HEK293 (cell line): ENCODE measurements around the gene BAG5.
A peak's percentile ranks its signal among the peaks of the same experiment; 100 is the strongest.

Experiments used
- CTCF ChIA-PET: fragments of 350-600 bp; formaldehyde crosslinking; extraction: SDS; loops from one replicate; lab custom pipeline; 2021; ENCODE audit warnings: antibody characterized with exemption; lab: Yijun Ruan, JAX
- POLR2A ChIA-PET: fragments of 300-600 bp; formaldehyde crosslinking; extraction: SDS; loops from one replicate; lab custom pipeline; 2020; ENCODE audit warnings: antibody characterized with exemption, inconsistent platforms; lab: Yijun Ruan, JAX
- H3K27ac ChIP-seq: fragments of 200-500 bp; sonication (Bioruptor generic); 2 replicates; pipeline ENCODE4 v1.5.1; 2014; ENCODE audit warnings: low read depth, low read length, control low read depth, inconsistent platforms; ENCODE audit errors: extremely low read depth
- H3K36me3 ChIP-seq, 2 experiments: fragments of 200-500 bp in 1 of 2; sonication (Bioruptor generic) in 1 of 2; 1 replicate in 1 of 2; 2 replicates in 1 of 2; pipeline ENCODE4 v1.5.1; 2014 to 2017; ENCODE audit warnings: inconsistent platforms in 2 of 2, low read length in 2 of 2; ENCODE audit not compliant: control insufficient read depth in 2 of 2, insufficient read depth in 1 of 2
- H3K4me1 ChIP-seq: fragments of 200-500 bp; sonication (Bioruptor generic); 2 replicates; pipeline ENCODE4 v1.5.1; 2014; ENCODE audit warnings: mild to moderate bottlenecking, low read length, inconsistent platforms; ENCODE audit not compliant: control insufficient read depth, insufficient read depth
- H3K4me3 ChIP-seq: 2 replicates; pipeline ENCODE4 v1.5.1; 2011; ENCODE audit warnings: low read depth, mild to moderate bottlenecking, control low read depth, low read length, moderate library complexity
- H3K9me3 ChIP-seq: fragments of 200-500 bp; sonication (Bioruptor generic); 2 replicates; pipeline ENCODE4 v1.5.1; 2014; ENCODE audit warnings: low read depth, low read length, inconsistent platforms; ENCODE audit not compliant: control insufficient read depth, insufficient read depth
- GLIS1 ChIP-seq: fragments of 450-650 bp; formaldehyde crosslinking; IDR thresholded peaks from 2 replicates; pipeline ENCODE4 v1.5.1; 2016; ENCODE audit warnings: missing biosample characterization, missing genetic modification characterization
- GLIS2 ChIP-seq: fragments of 450-650 bp; formaldehyde crosslinking; IDR thresholded peaks from 2 replicates; pipeline ENCODE4 v1.5.1; 2016; ENCODE audit warnings: missing biosample characterization, missing genetic modification characterization
- HOXA7 ChIP-seq: sonication (generic); formaldehyde crosslinking; IDR thresholded peaks from 2 replicates; pipeline ENCODE4 v1.8.1; 2022; ENCODE audit warnings: missing genetic modification reagents, borderline replicate concordance
- KLF8 ChIP-seq: fragments of 450-650 bp; formaldehyde crosslinking; IDR thresholded peaks from 2 replicates; pipeline ENCODE4 v1.5.1; 2016; ENCODE audit warnings: missing biosample characterization, missing genetic modification characterization
- RBAK ChIP-seq: fragments of 450-650 bp; formaldehyde crosslinking; IDR thresholded peaks from 2 replicates; pipeline ENCODE4 v1.5.1; 2016; ENCODE audit warnings: missing biosample characterization, missing genetic modification characterization
- SP2 ChIP-seq: fragments of 450-650 bp; formaldehyde crosslinking; IDR thresholded peaks from 2 replicates; pipeline ENCODE4 v1.5.1; 2016; ENCODE audit warnings: missing biosample characterization, missing genetic modification characterization
- SP3 ChIP-seq: fragments of 450-650 bp; formaldehyde crosslinking; IDR thresholded peaks from 2 replicates; pipeline ENCODE4 v1.5.1; 2016; ENCODE audit warnings: missing biosample characterization, missing genetic modification characterization
- ZFP69B ChIP-seq: fragments of 450-650 bp; formaldehyde crosslinking; IDR thresholded peaks from 2 replicates; pipeline ENCODE4 v1.5.1; 2016; ENCODE audit warnings: missing biosample characterization, missing genetic modification characterization
- ZIC2 ChIP-seq: fragments of 450-650 bp; formaldehyde crosslinking; IDR thresholded peaks from 2 replicates; pipeline ENCODE4 v1.5.1; 2016; ENCODE audit warnings: missing biosample characterization, missing genetic modification characterization
- ZNF311 ChIP-seq: fragments of 450-650 bp; formaldehyde crosslinking; IDR thresholded peaks from 2 replicates; pipeline ENCODE4 v1.5.1; 2017; ENCODE audit warnings: missing biosample characterization, missing genetic modification characterization, borderline replicate concordance
- ZNF341 ChIP-seq: fragments of 450-650 bp; formaldehyde crosslinking; IDR thresholded peaks from 2 replicates; pipeline ENCODE4; 2016; ENCODE audit warnings: low read depth, missing biosample characterization, missing genetic modification characterization
- ZNF394 ChIP-seq: fragments of 450-650 bp; formaldehyde crosslinking; IDR thresholded peaks from 2 replicates; pipeline ENCODE4 v1.5.1; 2016; ENCODE audit warnings: missing biosample characterization, missing genetic modification characterization, mild to moderate bottlenecking, moderate library complexity, borderline replicate concordance
- ZNF433 ChIP-seq: fragments of 450-650 bp; formaldehyde crosslinking; IDR thresholded peaks from 2 replicates; pipeline ENCODE4 v1.5.1; 2016; ENCODE audit warnings: missing biosample characterization, missing genetic modification characterization, low read depth
- ZNF623 ChIP-seq: fragments of 450-650 bp; formaldehyde crosslinking; IDR thresholded peaks from 2 replicates; pipeline ENCODE4 v1.5.1; 2016; ENCODE audit warnings: missing biosample characterization, missing genetic modification characterization
- ZNF701 ChIP-seq: fragments of 450-650 bp; formaldehyde crosslinking; IDR thresholded peaks from 2 replicates; pipeline ENCODE4 v1.5.1; 2016; ENCODE audit warnings: missing biosample characterization, missing genetic modification characterization
- ZNF777 ChIP-seq: fragments of 450-650 bp; formaldehyde crosslinking; IDR thresholded peaks from 2 replicates; pipeline ENCODE4 v1.5.1; 2017; ENCODE audit warnings: missing biosample characterization, missing genetic modification characterization, borderline replicate concordance
- ZNF843 ChIP-seq: fragments of 450-650 bp; formaldehyde crosslinking; IDR thresholded peaks from 2 replicates; pipeline ENCODE4 v1.5.1; 2016; ENCODE audit warnings: missing biosample characterization, missing genetic modification characterization
- ZXDB ChIP-seq: fragments of 450-650 bp; formaldehyde crosslinking; IDR thresholded peaks from 2 replicates; pipeline ENCODE4 v1.5.1; 2016; ENCODE audit warnings: missing biosample characterization, missing genetic modification characterization
- TF ChIP-seq, protein P1 (sequence below): fragments of 450-650 bp; formaldehyde crosslinking; IDR thresholded peaks from 2 replicates; pipeline ENCODE4 v1.5.1; 2016; ENCODE audit warnings: missing biosample characterization, missing genetic modification characterization
- TF ChIP-seq, protein P2 (sequence below): fragments of 450-650 bp; formaldehyde crosslinking; IDR thresholded peaks from 2 replicates; pipeline ENCODE4 v1.5.1; 2016; ENCODE audit warnings: missing biosample characterization, missing genetic modification characterization
- TF ChIP-seq, protein P3 (sequence below): fragments of 450-650 bp; formaldehyde crosslinking; IDR thresholded peaks from 2 replicates; pipeline ENCODE4 v1.5.1; 2016; ENCODE audit warnings: missing biosample characterization, missing genetic modification characterization
- TF ChIP-seq, protein P4 (sequence below): fragments of 450-650 bp; formaldehyde crosslinking; IDR thresholded peaks from 2 replicates; pipeline ENCODE4 v1.5.1; 2016; ENCODE audit warnings: missing biosample characterization, missing genetic modification characterization
- TF ChIP-seq, protein P5 (sequence below): fragments of 450-650 bp; formaldehyde crosslinking; IDR thresholded peaks from 2 replicates; pipeline ENCODE4 v1.5.1; 2016; ENCODE audit warnings: missing biosample characterization, missing genetic modification characterization
- TF ChIP-seq, protein P6 (sequence below): fragments of 450-650 bp; formaldehyde crosslinking; IDR thresholded peaks from 2 replicates; pipeline ENCODE4 v1.5.1; 2016; ENCODE audit warnings: missing biosample characterization, missing genetic modification characterization

BAG5 gene

DNA sequence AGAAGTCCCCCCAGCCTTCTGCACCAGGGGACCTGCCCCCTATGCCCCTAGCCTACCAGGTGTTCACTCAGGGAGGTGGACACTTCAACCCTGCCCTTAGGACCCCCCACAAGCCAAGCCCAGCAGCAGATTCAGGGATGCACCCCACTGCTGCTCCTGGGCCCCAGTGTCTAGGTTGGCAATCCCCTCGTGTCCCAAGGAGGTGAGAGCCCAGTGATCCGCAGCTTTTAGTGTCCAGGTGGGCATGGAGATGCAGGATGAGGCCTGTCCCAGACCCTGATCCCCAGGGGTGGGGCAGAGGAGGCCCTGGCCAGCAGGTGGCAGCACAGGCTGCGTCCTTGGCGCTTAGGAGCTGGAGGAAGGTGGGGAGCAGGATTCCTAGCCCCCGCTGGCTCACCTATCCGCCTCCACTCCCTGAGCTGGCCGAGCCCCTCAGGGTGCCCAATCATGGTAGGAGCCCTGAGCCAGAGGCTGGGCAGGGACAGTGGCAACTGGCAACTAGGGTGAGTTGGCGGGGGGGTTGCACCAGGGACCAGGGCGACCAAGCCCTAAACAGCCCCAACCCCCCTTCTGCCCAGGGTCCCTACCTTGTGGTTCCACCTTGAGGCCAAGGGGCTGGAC, 43.9 kb downstream of the BAG5 start (continued):
- TF ChIP-seq, protein P1, sequence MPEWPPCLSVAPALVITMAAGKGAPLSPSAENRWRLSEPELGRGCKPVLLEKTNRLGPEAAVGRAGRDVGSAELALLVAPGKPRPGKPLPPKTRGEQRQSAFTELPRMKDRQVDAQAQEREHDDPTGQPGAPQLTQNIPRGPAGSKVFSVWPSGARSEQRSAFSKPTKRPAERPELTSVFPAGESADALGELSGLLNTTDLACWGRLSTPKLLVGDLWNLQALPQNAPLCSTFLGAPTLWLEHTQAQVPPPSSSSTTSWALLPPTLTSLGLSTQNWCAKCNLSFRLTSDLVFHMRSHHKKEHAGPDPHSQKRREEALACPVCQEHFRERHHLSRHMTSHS (tag by site-specific recombination) = no peak
- TF ChIP-seq ZNF623 (tag by site-specific recombination) (no peak), ZXDB (tag by site-specific recombination) (peak; percentile 4; the same call in 1 of the 2 replicates), ZNF701 (tag by site-specific recombination) (no peak), ZNF311 (tag by site-specific recombination) (no peak), RBAK (tag by site-specific recombination) (no peak), KLF8 (tag by site-specific recombination) (peak; percentile 55), ZNF433 (tag by site-specific recombination) (no peak), ZNF843 (tag by site-specific recombination) (0 out of 2 replicates have a peak, but pooled peaks have one; percentile 43), ZNF394 (peak; percentile 18; the same call in 1 of the 2 replicates)
- TF ChIP-seq, protein P2, sequence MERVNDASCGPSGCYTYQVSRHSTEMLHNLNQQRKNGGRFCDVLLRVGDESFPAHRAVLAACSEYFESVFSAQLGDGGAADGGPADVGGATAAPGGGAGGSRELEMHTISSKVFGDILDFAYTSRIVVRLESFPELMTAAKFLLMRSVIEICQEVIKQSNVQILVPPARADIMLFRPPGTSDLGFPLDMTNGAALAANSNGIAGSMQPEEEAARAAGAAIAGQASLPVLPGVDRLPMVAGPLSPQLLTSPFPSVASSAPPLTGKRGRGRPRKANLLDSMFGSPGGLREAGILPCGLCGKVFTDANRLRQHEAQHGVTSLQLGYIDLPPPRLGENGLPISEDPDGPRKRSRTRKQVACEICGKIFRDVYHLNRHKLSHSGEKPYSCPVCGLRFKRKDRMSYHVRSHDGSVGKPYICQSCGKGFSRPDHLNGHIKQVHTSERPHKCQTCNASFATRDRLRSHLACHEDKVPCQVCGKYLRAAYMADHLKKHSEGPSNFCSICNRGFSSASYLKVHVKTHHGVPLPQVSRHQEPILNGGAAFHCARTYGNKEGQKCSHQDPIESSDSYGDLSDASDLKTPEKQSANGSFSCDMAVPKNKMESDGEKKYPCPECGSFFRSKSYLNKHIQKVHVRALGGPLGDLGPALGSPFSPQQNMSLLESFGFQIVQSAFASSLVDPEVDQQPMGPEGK (tag by site-specific recombination) = peak; percentile 99
- TF ChIP-seq, protein P3, sequence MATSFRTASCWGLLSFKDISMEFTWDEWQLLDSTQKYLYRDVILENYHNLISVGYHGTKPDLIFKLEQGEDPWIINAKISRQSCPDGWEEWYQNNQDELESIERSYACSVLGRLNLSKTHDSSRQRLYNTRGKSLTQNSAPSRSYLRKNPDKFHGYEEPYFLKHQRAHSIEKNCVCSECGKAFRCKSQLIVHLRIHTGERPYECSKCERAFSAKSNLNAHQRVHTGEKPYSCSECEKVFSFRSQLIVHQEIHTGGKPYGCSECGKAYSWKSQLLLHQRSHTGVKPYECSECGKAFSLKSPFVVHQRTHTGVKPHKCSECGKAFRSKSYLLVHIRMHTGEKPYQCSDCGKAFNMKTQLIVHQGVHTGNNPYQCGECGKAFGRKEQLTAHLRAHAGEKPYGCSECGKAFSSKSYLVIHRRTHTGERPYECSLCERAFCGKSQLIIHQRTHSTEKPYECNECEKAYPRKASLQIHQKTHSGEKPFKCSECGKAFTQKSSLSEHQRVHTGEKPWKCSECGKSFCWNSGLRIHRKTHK (tag by site-specific recombination) = no peak
- TF ChIP-seq, protein P4, sequence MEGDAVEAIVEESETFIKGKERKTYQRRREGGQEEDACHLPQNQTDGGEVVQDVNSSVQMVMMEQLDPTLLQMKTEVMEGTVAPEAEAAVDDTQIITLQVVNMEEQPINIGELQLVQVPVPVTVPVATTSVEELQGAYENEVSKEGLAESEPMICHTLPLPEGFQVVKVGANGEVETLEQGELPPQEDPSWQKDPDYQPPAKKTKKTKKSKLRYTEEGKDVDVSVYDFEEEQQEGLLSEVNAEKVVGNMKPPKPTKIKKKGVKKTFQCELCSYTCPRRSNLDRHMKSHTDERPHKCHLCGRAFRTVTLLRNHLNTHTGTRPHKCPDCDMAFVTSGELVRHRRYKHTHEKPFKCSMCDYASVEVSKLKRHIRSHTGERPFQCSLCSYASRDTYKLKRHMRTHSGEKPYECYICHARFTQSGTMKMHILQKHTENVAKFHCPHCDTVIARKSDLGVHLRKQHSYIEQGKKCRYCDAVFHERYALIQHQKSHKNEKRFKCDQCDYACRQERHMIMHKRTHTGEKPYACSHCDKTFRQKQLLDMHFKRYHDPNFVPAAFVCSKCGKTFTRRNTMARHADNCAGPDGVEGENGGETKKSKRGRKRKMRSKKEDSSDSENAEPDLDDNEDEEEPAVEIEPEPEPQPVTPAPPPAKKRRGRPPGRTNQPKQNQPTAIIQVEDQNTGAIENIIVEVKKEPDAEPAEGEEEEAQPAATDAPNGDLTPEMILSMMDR (tag by site-specific recombination) = peak; percentile 98
- TF ChIP-seq, all 188 proteins: peak for 33

DNA sequence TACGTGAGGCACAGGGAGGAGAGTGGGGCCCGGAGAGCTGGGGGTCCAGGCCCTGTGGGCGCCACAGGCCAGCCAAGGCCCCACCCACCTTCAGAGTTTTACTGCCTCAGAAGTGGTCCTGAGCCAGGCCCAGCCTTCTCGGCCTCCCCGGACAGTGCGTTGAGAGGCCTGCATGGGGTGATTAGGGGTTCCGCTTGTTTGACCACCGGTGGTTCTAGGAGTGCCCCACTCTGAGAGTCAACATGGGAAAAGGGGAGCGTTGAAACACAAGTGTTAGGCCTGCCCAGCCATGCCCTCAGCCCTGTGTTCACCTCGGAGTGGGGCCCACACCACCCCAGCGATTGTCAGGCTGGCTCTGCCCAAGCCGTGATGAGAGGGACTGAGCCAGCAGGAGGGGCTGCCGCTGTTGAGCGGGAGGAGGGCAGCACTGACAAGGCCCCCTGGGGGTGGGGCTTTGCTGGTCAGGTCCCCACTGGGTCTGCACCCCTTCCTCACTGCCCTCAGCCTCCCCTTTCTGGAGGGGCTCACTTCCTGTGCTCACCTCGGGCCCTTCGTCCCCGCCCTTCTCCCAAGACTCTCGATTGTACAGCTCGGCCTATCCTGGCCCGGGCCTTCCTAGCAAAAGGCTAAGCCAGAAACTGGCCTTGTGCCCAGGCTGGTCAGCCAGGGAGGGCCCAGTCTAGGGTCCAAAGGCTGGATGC, 44.6 kb downstream of the BAG5 start:
- Histone ChIP-seq H3K4me1 (peaks cover 15% of the 10 kb centered on the region), H3K36me3 (peaks cover 0 to 33% of the 10 kb centered on the region in 2 experiments; a peak in 1 of 3 replicates), H3K4me3 (no peak overlapping the region), H3K9me3 (no peaks in the 10 kb centered on the region), H3K27ac (peak overlapping the region; percentile 34; the same call in 1 of the 2 replicates)
- POLR2A ChIA-PET = interaction anchor here (0.6 to 2.7 kb wide), 11 partner anchors 9 to 845 kb away, joined by 3 to 24 read pairs (median 5); partner anchors contain the start of gene TRMT61A
- CTCF ChIA-PET = interaction anchor here (0.7 to 3.9 kb wide), 20 partner anchors 10 to 387 kb away, joined by 3 to 48 read pairs (median 4); partner anchors contain the start of gene TRMT61A
- TF ChIP-seq ZIC2 (peak; percentile 24), ZNF341 (tag by site-specific recombination) (peak; percentile 49), SP3 (tag by site-specific recombination) (0 out of 2 replicates have a peak, but pooled peaks have one; percentile 4), SP2 (tag by site-specific recombination) (peak; percentile 56), ZNF777 (no peak), GLIS1 (tag by site-specific recombination) (peak; percentile 95), GLIS2 (tag by site-specific recombination) (peak; percentile 9), HOXA7 (CRISPR knock-in tag) (no peak), ZFP69B (tag by site-specific recombination) (peak; percentile 99)
- TF ChIP-seq, protein P5, sequence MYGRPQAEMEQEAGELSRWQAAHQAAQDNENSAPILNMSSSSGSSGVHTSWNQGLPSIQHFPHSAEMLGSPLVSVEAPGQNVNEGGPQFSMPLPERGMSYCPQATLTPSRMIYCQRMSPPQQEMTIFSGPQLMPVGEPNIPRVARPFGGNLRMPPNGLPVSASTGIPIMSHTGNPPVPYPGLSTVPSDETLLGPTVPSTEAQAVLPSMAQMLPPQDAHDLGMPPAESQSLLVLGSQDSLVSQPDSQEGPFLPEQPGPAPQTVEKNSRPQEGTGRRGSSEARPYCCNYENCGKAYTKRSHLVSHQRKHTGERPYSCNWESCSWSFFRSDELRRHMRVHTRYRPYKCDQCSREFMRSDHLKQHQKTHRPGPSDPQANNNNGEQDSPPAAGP (tag by site-specific recombination) = no peak
- TF ChIP-seq, protein P6, sequence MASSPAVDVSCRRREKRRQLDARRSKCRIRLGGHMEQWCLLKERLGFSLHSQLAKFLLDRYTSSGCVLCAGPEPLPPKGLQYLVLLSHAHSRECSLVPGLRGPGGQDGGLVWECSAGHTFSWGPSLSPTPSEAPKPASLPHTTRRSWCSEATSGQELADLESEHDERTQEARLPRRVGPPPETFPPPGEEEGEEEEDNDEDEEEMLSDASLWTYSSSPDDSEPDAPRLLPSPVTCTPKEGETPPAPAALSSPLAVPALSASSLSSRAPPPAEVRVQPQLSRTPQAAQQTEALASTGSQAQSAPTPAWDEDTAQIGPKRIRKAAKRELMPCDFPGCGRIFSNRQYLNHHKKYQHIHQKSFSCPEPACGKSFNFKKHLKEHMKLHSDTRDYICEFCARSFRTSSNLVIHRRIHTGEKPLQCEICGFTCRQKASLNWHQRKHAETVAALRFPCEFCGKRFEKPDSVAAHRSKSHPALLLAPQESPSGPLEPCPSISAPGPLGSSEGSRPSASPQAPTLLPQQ = peak; percentile 99
